ENCODE data around the gene IGF2.

- TF ChIP-seq EP300 (IDR thresholded peaks at IDR 0.05; ENCODE audit: low read depth): no peak
- no peak for TF ChIP-seq CTCF (IDR thresholded peaks at IDR 0.05)
- no peak for TF ChIP-seq POLR2AphosphoS5 (IDR thresholded peaks at IDR 0.05)
Measured at GRCh38 chr11:2148595-2148994, 9.4 kb upstream of the IGF2 start.
